ENCODE results near the gene PPP2R2C. TPM values are rescaled to one million over a fixed set of nuclear protein-coding genes. Genes with fewer than 3 reads are reported as not detected.

PPP2R2C gene
- total RNA-seq, 1 donor from 2014 or later: not detected

- no peak for DNase-seq (ENCODE audit: extremely low spot score, unreplicated experiment)
- peaks cover 25% of the 10 kb centered on the region for H3K27me3 Mint-ChIP-seq (ENCODE audit: unreplicated experiment)
- H3K27ac Mint-ChIP-seq (ENCODE audit: unreplicated experiment): no peak overlapping the region
- H3K36me3 Mint-ChIP-seq (ENCODE audit: unreplicated experiment): no peaks in the 10 kb centered on the region
- TF ChIP-seq, protein P1, sequence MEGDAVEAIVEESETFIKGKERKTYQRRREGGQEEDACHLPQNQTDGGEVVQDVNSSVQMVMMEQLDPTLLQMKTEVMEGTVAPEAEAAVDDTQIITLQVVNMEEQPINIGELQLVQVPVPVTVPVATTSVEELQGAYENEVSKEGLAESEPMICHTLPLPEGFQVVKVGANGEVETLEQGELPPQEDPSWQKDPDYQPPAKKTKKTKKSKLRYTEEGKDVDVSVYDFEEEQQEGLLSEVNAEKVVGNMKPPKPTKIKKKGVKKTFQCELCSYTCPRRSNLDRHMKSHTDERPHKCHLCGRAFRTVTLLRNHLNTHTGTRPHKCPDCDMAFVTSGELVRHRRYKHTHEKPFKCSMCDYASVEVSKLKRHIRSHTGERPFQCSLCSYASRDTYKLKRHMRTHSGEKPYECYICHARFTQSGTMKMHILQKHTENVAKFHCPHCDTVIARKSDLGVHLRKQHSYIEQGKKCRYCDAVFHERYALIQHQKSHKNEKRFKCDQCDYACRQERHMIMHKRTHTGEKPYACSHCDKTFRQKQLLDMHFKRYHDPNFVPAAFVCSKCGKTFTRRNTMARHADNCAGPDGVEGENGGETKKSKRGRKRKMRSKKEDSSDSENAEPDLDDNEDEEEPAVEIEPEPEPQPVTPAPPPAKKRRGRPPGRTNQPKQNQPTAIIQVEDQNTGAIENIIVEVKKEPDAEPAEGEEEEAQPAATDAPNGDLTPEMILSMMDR (IDR thresholded peaks at IDR 0.05): no peak
- H3K4me3 Mint-ChIP-seq (ENCODE audit: unreplicated experiment): no peak overlapping the region
- no peaks in the 10 kb centered on the region for H3K4me1 Mint-ChIP-seq (ENCODE audit: unreplicated experiment)
- no peaks in the 10 kb centered on the region for H3K9me3 Mint-ChIP-seq (ENCODE audit: unreplicated experiment)
Observed at GRCh38 chr4:6345096-6345830, 127.2 kb downstream of the PPP2R2C start.

DNA sequence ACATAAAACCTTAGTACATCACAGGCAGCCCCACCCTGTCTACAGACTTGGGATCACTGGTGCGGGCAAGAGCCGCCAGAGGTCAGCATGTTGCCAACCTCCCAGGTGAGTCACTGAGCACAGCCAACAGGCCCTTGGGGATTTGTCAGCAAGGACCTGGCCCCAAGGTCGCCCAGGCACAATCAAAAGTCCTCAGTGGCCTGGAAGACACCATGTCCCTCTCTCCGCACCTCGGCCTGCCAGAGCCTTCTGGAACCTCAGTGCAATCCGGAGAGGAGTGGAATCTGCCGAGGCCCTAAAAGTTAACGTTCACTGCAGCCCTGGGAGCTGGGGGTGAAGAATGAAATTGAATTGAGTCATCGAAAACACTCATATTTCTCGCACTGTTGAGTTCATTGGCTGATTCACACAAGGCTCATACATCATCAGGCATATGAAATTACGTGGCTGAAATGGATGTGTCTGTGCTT is 128.4 kb downstream of the PPP2R2C start:
- DNase-seq (ENCODE audit: extremely low spot score, unreplicated experiment): no peak
- H3K4me3 Mint-ChIP-seq (ENCODE audit: unreplicated experiment): no peak overlapping the region
- TF ChIP-seq, protein P1 (IDR thresholded peaks at IDR 0.05): no peak
- H3K27me3 Mint-ChIP-seq (ENCODE audit: unreplicated experiment): peaks cover 14% of the 10 kb centered on the region
- H3K9me3 Mint-ChIP-seq (ENCODE audit: unreplicated experiment): no peaks in the 10 kb centered on the region
- no peaks in the 10 kb centered on the region for H3K36me3 Mint-ChIP-seq (ENCODE audit: unreplicated experiment)
- no peaks in the 10 kb centered on the region for H3K4me1 Mint-ChIP-seq (ENCODE audit: unreplicated experiment)
- H3K27ac Mint-ChIP-seq (ENCODE audit: unreplicated experiment): no peak overlapping the region

DNA sequence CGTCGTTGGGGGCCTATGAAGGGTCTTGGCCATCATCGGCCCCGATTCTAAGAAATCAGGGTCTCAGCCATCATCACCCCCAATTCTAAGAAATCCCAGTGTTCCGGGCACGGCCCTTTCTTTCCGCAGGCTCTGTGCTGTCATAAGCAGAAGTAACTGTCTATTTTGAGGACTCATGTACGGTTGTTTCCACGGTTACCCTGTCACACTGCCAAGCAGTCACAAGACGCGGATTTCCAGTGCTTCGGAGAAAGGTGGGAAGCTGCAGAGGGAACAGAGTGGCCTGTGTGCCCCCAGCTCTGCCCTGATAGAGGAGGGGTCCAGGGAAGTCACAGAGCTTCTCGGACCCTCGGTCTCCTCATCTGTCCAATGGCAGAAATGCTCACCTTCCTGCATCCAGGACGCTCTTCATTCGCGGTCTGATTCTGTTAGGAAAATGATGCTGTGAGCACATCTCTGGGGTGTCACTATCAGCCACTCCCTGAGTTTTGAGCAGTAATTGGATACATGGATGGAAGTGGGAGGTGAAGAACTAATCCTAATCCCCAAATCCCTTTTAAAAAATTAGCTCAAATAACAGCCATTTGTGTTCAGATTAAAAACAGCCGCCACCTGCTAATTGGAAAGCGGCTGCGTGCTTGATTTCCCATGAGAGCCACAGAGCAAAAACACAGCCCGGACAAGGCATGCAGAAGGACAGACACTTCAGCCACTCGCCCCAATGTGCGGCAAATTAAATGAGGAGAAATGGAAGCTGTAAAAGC is 129.7 kb downstream of the PPP2R2C start:
- no peaks in the 10 kb centered on the region for H3K4me1 Mint-ChIP-seq (ENCODE audit: unreplicated experiment)
- H3K27ac Mint-ChIP-seq (ENCODE audit: unreplicated experiment): no peak overlapping the region
- H3K4me3 Mint-ChIP-seq (ENCODE audit: unreplicated experiment): no peak overlapping the region
- DNase-seq (ENCODE audit: extremely low spot score, unreplicated experiment): no peak
- no peaks in the 10 kb centered on the region for H3K36me3 Mint-ChIP-seq (ENCODE audit: unreplicated experiment)
- H3K9me3 Mint-ChIP-seq (ENCODE audit: unreplicated experiment): no peaks in the 10 kb centered on the region
- peaks cover 24% of the 10 kb centered on the region for H3K27me3 Mint-ChIP-seq (ENCODE audit: unreplicated experiment)
- TF ChIP-seq, protein P1 (IDR thresholded peaks at IDR 0.05): no peak

DNA sequence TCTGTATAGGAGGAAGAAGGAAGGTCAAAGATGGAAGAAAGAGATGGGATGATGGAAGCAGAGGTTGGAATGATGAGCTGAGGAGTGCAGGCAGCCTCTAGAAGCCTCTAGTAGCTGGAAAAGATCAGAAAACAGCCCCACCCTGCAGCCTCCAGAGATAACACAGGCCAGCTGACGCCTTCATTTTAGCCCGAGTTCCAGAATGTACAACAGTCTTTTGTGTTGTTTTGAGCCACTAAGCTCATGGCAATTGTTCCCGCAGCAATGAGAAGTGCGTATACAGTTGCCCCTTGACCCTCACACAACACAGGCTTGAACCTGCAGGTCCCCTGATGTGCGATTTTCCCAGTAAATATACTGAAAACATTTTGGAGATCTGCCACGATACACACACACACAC is 130.7 kb downstream of the PPP2R2C start:
- DNase-seq (ENCODE audit: extremely low spot score, unreplicated experiment): no peak
- no peaks in the 10 kb centered on the region for H3K36me3 Mint-ChIP-seq (ENCODE audit: unreplicated experiment)
- H3K27me3 Mint-ChIP-seq (ENCODE audit: unreplicated experiment): peaks cover 31% of the 10 kb centered on the region
- no peak overlapping the region for H3K27ac Mint-ChIP-seq (ENCODE audit: unreplicated experiment)
- no peaks in the 10 kb centered on the region for H3K4me1 Mint-ChIP-seq (ENCODE audit: unreplicated experiment)
- TF ChIP-seq, protein P1 (IDR thresholded peaks at IDR 0.05): no peak
- no peaks in the 10 kb centered on the region for H3K9me3 Mint-ChIP-seq (ENCODE audit: unreplicated experiment)
- no peak overlapping the region for H3K4me3 Mint-ChIP-seq (ENCODE audit: unreplicated experiment)

DNA sequence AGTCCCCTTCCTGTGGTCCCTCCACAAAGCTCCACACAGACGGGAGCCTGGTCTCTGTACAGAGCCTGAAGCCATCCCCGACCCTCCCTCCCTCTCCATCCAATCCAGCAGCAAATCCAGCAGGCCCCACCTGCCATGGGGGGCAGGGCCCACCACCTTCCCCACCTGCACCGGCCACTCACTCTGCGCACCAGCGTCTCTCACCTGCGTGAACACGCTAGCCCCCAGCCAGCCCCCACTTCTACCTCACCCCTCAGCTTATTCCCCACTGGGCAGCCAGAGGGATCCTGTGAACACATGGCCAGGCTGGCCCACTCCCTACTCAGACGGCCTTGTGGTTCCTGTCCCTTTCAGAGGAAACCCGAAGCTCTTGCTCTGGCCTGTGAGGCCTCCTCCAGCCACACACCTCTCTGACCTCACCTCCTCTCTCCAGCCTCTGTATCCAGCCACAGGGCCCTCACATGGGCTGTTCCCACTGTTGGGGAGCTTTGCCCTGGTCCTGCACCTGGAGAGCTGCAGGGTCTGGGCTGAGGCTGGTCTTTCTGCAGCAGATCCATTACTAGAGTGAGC is 131.9 kb downstream of the PPP2R2C start:
- H3K4me1 Mint-ChIP-seq (ENCODE audit: unreplicated experiment): no peaks in the 10 kb centered on the region
- peaks cover 28% of the 10 kb centered on the region for H3K27me3 Mint-ChIP-seq (ENCODE audit: unreplicated experiment)
- no peak for DNase-seq (ENCODE audit: extremely low spot score, unreplicated experiment)
- no peak overlapping the region for H3K27ac Mint-ChIP-seq (ENCODE audit: unreplicated experiment)
- no peak overlapping the region for H3K4me3 Mint-ChIP-seq (ENCODE audit: unreplicated experiment)
- TF ChIP-seq, protein P1 (IDR thresholded peaks at IDR 0.05): no peak
- H3K36me3 Mint-ChIP-seq (ENCODE audit: unreplicated experiment): no peaks in the 10 kb centered on the region
- no peaks in the 10 kb centered on the region for H3K9me3 Mint-ChIP-seq (ENCODE audit: unreplicated experiment)
